Stromal cell of bone marrow (primary cell): ENCODE measurements around the gene KRTAP6-3.

Experiments
- DNase-seq: peaks from one replicate; pipeline ENCODE4 v3.0.0-alpha.2; 2012; ENCODE audit warnings: low read depth

Gene KRTAP6-3

GRCh38 chr21:30625449-30626165 is 33.4 kb downstream of the KRTAP6-3 start:
- no peak for DNase-seq

DNA sequence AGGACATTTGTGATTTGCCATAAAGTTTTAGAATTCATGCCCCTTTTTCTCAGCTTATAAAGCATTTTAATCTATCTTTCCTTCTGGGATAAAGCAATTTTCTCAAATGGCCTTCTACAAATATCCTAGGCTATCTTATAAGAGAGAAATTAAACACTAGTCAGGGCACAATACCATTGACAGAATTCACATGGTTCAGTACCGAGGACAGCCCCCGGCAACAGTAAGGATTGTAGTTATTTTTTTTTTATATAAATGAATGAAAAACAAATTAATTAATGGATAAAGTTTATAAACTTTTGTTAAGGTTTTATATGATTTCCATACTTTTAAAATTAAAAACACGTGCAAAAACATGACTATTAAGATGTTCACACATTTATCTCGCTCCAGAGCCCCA is 35.9 kb downstream of the KRTAP6-3 start:
- no peak for DNase-seq

DNA sequence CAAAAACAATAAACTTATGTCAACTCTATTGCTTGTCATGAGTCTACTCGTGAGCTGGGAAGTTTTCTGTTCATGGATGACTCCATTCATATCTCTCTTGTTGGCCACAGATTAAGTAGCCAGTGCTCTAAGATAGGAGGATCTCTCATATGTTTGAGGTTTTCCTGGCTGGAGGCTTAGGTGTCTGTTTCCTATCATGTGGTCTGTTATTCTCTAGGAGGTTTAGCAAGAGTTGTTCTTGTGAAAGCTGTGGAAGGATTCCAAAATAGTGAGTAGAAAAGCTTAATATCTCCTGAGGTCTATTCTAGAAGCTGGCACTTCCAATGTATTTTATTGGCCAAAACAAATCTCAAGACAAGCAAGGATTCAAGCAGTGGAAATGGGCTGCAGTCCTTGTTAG is 37.0 kb downstream of the KRTAP6-3 start:
- no peak for DNase-seq

GRCh38 chr21:30634906-30635305 is 42.7 kb downstream of the KRTAP6-3 start, which contains the start of gene KRTAP20-2:
Gene KRTAP20-2 (plus strand): TSS chr21:30635206. CDS start chr21:30635264, 58 bp downstream.
- no peak for DNase-seq

DNA sequence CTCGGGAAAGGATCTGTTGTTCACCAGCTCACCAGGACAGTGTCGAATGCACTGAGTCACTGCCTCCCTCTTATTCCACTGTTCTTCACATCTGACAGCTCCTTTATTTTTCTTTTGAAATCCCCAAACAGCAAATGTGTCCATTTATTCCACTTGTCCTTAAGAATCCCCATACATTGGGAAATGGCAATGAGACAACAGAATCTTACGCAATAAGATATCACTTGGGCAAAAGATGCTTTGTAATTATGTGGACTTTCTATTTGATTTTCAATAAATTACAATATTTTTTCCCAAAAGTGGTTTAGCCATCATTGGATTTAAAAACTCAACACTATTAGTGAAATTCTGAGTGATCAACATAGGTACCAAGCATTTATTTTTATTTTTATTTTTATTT is 46.4 kb downstream of the KRTAP6-3 start:
- DNase-seq = no peak

DNA sequence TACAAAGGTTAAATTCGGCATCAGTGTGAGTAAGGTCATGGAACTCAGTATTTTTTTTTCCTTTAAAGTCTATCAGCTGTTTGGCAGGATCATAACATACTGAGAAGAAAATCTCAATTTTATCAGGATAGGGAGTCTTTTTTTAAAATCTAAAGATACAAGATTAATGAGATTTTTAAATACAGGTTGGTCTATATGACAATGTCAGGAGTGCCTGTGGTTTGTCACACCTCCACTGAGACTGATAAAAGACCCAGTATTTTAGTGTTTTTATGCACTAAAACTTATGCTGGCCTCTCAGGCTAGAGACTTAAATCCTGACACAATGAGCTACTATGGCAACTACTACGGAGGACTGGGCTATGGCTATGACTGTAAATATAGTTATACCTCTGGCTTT is 50.3 kb downstream of the KRTAP6-3 start, which contains the start of gene KRTAP20-3:
Gene KRTAP20-3 (plus strand): TSS at position 301 of the 400 bp plus-strand sequence.
- DNase-seq = no peak
